K562 (cell line): ENCODE data around the gene DLGAP1. TPM values are rescaled to one million over a fixed set of nuclear protein-coding genes. Genes with fewer than 3 reads are reported as not detected.

Experiments used
- ATAC-seq: fragments of 200-7000 bp; cut with Tn5 transposase; 3 replicates; pipeline ENCODE4 v1.9.1; 2020; ENCODE audit warnings: moderate library complexity
- BruUV-seq: library from RNA; stranded (reverse); fragments of 400-500 nt; replicated peaks from 2 replicates; lab custom pipeline; 2021; lab: Mats Ljungman, UMichigan
- CTCF ChIA-PET: fragments of 300-600 bp; formaldehyde crosslinking; extraction: SDS; loops from one replicate; lab custom pipeline; 2021; ENCODE audit warnings: low intra/inter-chr PET ratio; lab: Yijun Ruan, JAX
- POLR2A ChIA-PET: fragments of 300-600, 350-650 bp; sonication (Branson Sonifier 250); formaldehyde crosslinking; extraction: SDS; loops from one replicate; lab custom pipeline; 2021; ENCODE audit warnings: antibody characterized with exemption, inconsistent platforms; lab: Yijun Ruan, JAX
- DNase-seq, 4 experiments: peaks; one replicate each; pipeline versions ENCODE4 v3.0.0 to v3.0.0-alpha.2; 2011 to 2018; ENCODE audit warnings: low spot score in 3 of 4, mixed read lengths in 3 of 4; ENCODE audit errors: extremely low read depth in 1 of 4
- FAIRE-seq: peaks from 2 replicates; lab custom pipeline; 2011; peaks lifted over from hg19 to GRCh38; lab: Jason Lieb, UNC
- H2AFZ ChIP-seq: 2 replicates; pipeline ENCODE4 v1.6.0; 2011; ENCODE audit warnings: low read depth, low read length, control low read depth, inconsistent platforms
- H3K27ac ChIP-seq: fragments of 200-600 bp; 3 replicates; pipeline ENCODE4 v1.8.0; 2011; ENCODE audit warnings: low read depth, mild to moderate bottlenecking, control low read depth, inconsistent platforms, low read length, moderate library complexity, mixed read lengths; ENCODE audit errors: extremely low read depth
- H3K27me3 ChIP-seq, 2 experiments: fragments of 300-600 bp in 1 of 2; 2 replicates in 1 of 2; 3 replicates in 1 of 2; pipeline versions ENCODE4 v1.6.0 to v1.8.0; 2011; ENCODE audit warnings: inconsistent platforms in 2 of 2, low read length in 2 of 2, mild to moderate bottlenecking in 1 of 2, mixed read lengths in 1 of 2, moderate library complexity in 1 of 2; ENCODE audit not compliant: control insufficient read depth in 2 of 2, insufficient read depth in 2 of 2
- H3K36me3 ChIP-seq: fragments of 300-600 bp; 3 replicates; pipeline ENCODE4 v1.8.0; 2011; ENCODE audit warnings: mild to moderate bottlenecking, low read length, inconsistent platforms; ENCODE audit not compliant: control insufficient read depth, insufficient read depth
- H3K4me1 ChIP-seq, 2 experiments: fragments of 200-600 bp in 1 of 2; replicated peaks in 1 of 2; 2 replicates in 1 of 2; 3 replicates in 1 of 2; pipeline versions ENCODE4 v1.5.1 to v1.8.0; 2011; ENCODE audit warnings: inconsistent platforms in 2 of 2, low read length in 2 of 2, mild to moderate bottlenecking in 1 of 2, mixed read lengths in 1 of 2, moderate library complexity in 1 of 2; ENCODE audit not compliant: control insufficient read depth in 2 of 2, insufficient read depth in 2 of 2
- H3K4me2 ChIP-seq: 2 replicates; pipeline ENCODE4 v1.6.1; 2011; ENCODE audit warnings: low read length, control low read depth, inconsistent platforms, mixed read lengths; ENCODE audit not compliant: insufficient read depth
- H3K4me3 ChIP-seq: fragments of 200-600 bp; sonication (generic), shearing (Covaris generic); 2 replicates; pipeline ENCODE4 v1.5.1; 2016; ENCODE audit warnings: control low read depth, inconsistent platforms
- H3K79me2 ChIP-seq: fragments of 200-600 bp; 3 replicates; pipeline ENCODE4 v1.8.0; 2011; ENCODE audit warnings: low read length, inconsistent platforms; ENCODE audit not compliant: control insufficient read depth, insufficient read depth
- H3K9ac ChIP-seq, 2 experiments: 2 replicates each; pipeline versions ENCODE4 v1.6.0 to v1.6.1; 2011; ENCODE audit warnings: low read depth in 2 of 2, low read length in 2 of 2, control low read depth in 1 of 2, inconsistent platforms in 1 of 2, mild to moderate bottlenecking in 1 of 2, mixed read lengths in 1 of 2; ENCODE audit not compliant: insufficient read depth in 1 of 2
- H3K9me1 ChIP-seq: one replicate; pipeline ENCODE4 v1.6.0; 2011; ENCODE audit warnings: inconsistent platforms, mild to moderate bottlenecking, low read length, moderate library complexity; ENCODE audit not compliant: control insufficient read depth, insufficient read depth
- H3K9me3 ChIP-seq: replicated peaks from 2 replicates; pipeline ENCODE4 v1.5.1; 2011; ENCODE audit warnings: low read depth, low read length, inconsistent platforms; ENCODE audit not compliant: control insufficient read depth, insufficient read depth
- H4K20me1 ChIP-seq: replicated peaks from 2 replicates; pipeline ENCODE4 v1.6.1; 2011; ENCODE audit warnings: low read length, inconsistent platforms, mixed read lengths; ENCODE audit not compliant: control insufficient read depth, insufficient read depth
- AFF4 ChIP-seq: sonication (generic); formaldehyde crosslinking; IDR thresholded peaks from 2 replicates; pipeline ENCODE4 v1.8.0; 2023; ENCODE audit warnings: mild to moderate bottlenecking, missing genetic modification reagents
- HNRNPL ChIP-seq: fragments of 200-400 bp; formaldehyde crosslinking; IDR thresholded peaks from 2 replicates; pipeline ENCODE4 v1.6.1; 2017; ENCODE audit warnings: low read depth, mild to moderate bottlenecking, low read length
- YBX1 ChIP-seq: fragments of 450-650 bp; IDR thresholded peaks from 2 replicates; pipeline ENCODE4 v1.7.1; 2016; ENCODE audit warnings: mild to moderate bottlenecking
- ZNF324 ChIP-seq: fragments of 250-450 bp; sonication (Bioruptor Pico); IDR thresholded peaks from 2 replicates; pipeline ENCODE4 v1.4.0; 2020; ENCODE audit warnings: mild to moderate bottlenecking
- WGBS: fragments of 100-300 bp; shearing (Covaris generic); methylation state at CpG from one replicate; pipeline ENCODE4 v1.1.6; 2016; ENCODE audit warnings: low coverage, mixed read lengths; ENCODE audit not compliant: insufficient coverage; ENCODE audit errors: missing lambda C conversion rate; 5-methylcytosine and 5-hydroxymethylcytosine counted together
- in situ Hi-C: fragments of 300-500 bp; cut with MboI; formaldehyde crosslinking; loops from 4 replicates; pipeline ENCODE4 v1.15.0; 2018; ENCODE audit warnings: inconsistent platforms, mixed read lengths
- intact Hi-C: fragments of 100-400 bp; cut with micrococcal nuclease; formaldehyde crosslinking; loops from 2 replicates; pipeline ENCODE4 v1.14.2; 2022
- polyA plus RNA-seq, 8 experiments: library from polyadenylated mRNA; depleted of rRNA in 4 of 8; stranded (reverse) in 5 of 8; unstranded in 3 of 8; fragments of >200 nt; fragmentation: Nextera tagmentation in 2 of 8; fragmentation: Illumina TruSeq in 1 of 8; extraction: Ambion mirVana in 2 of 8; extraction: Trizol in 1 of 8; gene quantifications; 2 replicates each; pipeline versions ENCODE4 v1.2.1 to v1.2.3, GENCODE V29; 2011 to 2014; ENCODE audit warnings: inconsistent platforms in 1 of 8, missing spikeins in 1 of 8
- total RNA-seq, 7 experiments: library from RNA; depleted of rRNA in 6 of 7; stranded (reverse); fragments of >200 nt in 6 of 7; fragmentation: Illumina TruSeq in 2 of 7; extraction: Trizol in 2 of 7; gene quantifications; 2 replicates each; pipeline versions ENCODE4 v1.2.1 to v1.2.3, GENCODE V29; 2011 to 2021; ENCODE audit warnings: low replicate concordance in 1 of 7

The DLGAP1 gene
- total and polyA plus RNA-seq, 9 of the 15 experiments (the other 6 are each of a cell fraction or from before 2014, with no cell fraction given): 0.04 to 0.22 (median 0.08) TPM

- TF ChIP-seq AFF4: no peak
- no peak for TF ChIP-seq YBX1
Measured at GRCh38 chr18:3758531-3758930, 696.6 kb downstream of the DLGAP1 start (continued).

DNA sequence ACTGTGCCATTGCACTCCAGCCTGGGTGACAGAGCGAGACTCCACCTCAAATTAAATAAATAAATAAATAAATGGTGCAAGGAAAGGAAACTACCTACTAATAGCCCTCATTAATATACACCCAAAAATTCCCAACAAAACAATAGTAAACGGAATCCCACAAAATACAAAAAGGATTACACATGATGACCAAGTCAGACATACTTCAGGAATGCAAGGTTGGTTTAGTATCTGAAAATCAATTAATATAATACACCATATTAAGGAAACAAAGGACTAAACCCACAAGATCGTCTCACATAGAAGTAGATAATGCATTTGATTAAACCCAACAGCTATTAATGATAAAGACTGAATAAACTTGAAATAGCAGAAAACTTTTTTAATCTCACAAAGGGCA, 697.7 kb downstream of the DLGAP1 start:
- no peaks in the 10 kb centered on the region for H3K4me1 ChIP-seq
- 4% methylated on average over 3 of the region's 3 CpGs for WGBS
- in situ Hi-C loops (no loop called here), intact Hi-C loops (no loop called here)
- TF ChIP-seq ZNF324 (CRISPR knock-in tag): peak; percentile 92
- no peak for TF ChIP-seq HNRNPL
- CTCF ChIA-PET: no interaction called here
- no peak overlapping the region for H3K4me3 ChIP-seq
- no peaks in the 10 kb centered on the region for H3K9me1 ChIP-seq
- ATAC-seq (no peak), DNase-seq (no peak), FAIRE-seq (no peak)
- BruUV-seq: no TSS peak
- no peak overlapping the region for H3K4me2 ChIP-seq
- H3K27ac ChIP-seq: no peak overlapping the region
- H3K79me2 ChIP-seq: no peaks in the 10 kb centered on the region
- peaks cover 10 to 16% of the 10 kb centered on the region in 2 experiments; a peak in 3 of 5 replicates for H3K27me3 ChIP-seq
- H3K9me3 ChIP-seq: no peaks in the 10 kb centered on the region
- H4K20me1 ChIP-seq: no peaks in the 10 kb centered on the region
- no peaks in the 10 kb centered on the region for H3K36me3 ChIP-seq
- H3K9ac ChIP-seq: no peak overlapping the region
- H2AFZ ChIP-seq: no peak overlapping the region
- POLR2A ChIA-PET: no interaction called here
